Body of pancreas (tissue), 4 donors: ENCODE data around the gene SLC50A1. TPM values are rescaled to one million over a fixed set of nuclear protein-coding genes. Genes with fewer than 3 reads are reported as not detected.

Source experiments
- ATAC-seq: fragments of 150-250 bp; one replicate; pipeline ENCODE4 v1.9.1; 2016
- DNase-seq, 4 donors: peaks; one replicate each; pipeline ENCODE4 v3.0.0-alpha.2; 2019
- H3K27ac ChIP-seq, 4 donors: fragments of 200-600 bp; sonication (generic); 1 replicate in 3 of 4; 2 replicates in 1 of 4; pipeline versions ENCODE4 v1.5.1 to v1.6.1; 2016 to 2019; ENCODE audit warnings: mild to moderate bottlenecking in 1 of 4, mixed read lengths in 1 of 4, moderate library complexity in 1 of 4
- H3K27me3 ChIP-seq, 2 donors: fragments of 200-600 bp; sonication (generic); one replicate each; pipeline ENCODE4 v1.6.0; 2016; ENCODE audit warnings: mild to moderate bottlenecking in 1 of 2
- H3K36me3 ChIP-seq, 2 donors: fragments of 200-600 bp; sonication (generic); replicated peaks in 1 of 2; 2 replicates each; pipeline ENCODE4 v1.5.1; 2016; ENCODE audit warnings: low read depth in 2 of 2; ENCODE audit not compliant: insufficient read depth in 1 of 2
- H3K4me1 ChIP-seq: fragments of 200-600 bp; sonication (generic); one replicate; pipeline ENCODE4 v1.6.0; 2016
- H3K4me3 ChIP-seq, 2 donors: fragments of 200-600 bp; sonication (generic); 1 replicate in 1 of 2; 2 replicates in 1 of 2; pipeline ENCODE4 v1.5.1; 2016 to 2019
- H3K9me3 ChIP-seq, 3 donors: fragments of 200-600 bp; sonication (generic); 1 replicate in 2 of 3; 2 replicates in 1 of 3; pipeline ENCODE4 v1.5.1; 2016
- POLR2A ChIP-seq, 3 donors: fragments of 450-650 bp; IDR thresholded peaks; one replicate each; pipeline ENCODE4 v1.6.1; 2016; ENCODE audit warnings: antibody characterized with exemption in 3 of 3, mild to moderate bottlenecking in 2 of 3
- WGBS, 2 donors: methylation state at CpG; one replicate each; pipeline ENCODE4 v1.1.5; 2017; 5-methylcytosine and 5-hydroxymethylcytosine counted together
- intact Hi-C: fragments of 100-400 bp; cut with DNase I; formaldehyde crosslinking; loops from one replicate; pipeline ENCODE4 v1.15.1; 2023
- total RNA-seq, 2 donors: library from RNA; depleted of rRNA; stranded (reverse); fragments of >200 nt; gene quantifications; one replicate each; pipeline ENCODE4 v1.1.0, GENCODE V29; 2016
- TF ChIP-seq, protein P1 (sequence below), 7 experiments: fragments of 450-650 bp in 4 of 7; fragments of 200-600 bp in 3 of 7; sonication (generic) in 3 of 7; IDR thresholded peaks; one replicate each; pipeline ENCODE4 v1.5.1; 2016 to 2019; ENCODE audit warnings: antibody characterized with exemption in 7 of 7

The SLC50A1 gene
- total RNA-seq, 2 donors from 2014 or later = 13.7 to 25.7 TPM

DNA sequence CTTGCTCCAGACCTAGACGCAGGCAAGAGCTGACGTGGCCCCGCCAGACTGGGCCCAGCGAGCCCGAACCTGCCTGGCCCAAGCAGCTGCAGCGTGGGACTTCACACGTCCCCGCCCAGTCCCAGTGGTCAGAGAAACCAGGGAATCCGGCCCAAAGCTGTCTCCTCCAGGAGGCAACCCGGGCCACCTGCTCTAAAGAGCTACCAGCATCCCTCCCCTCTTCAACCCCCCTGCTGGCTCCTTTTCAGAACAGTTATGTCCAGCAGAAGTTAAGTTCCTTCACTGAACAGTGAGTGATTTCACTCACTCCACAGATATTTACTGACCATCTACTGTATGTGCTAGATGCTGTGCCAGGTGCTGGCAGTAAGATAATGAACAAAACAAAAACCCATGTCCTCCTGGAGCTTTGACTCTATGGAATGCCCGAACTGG lies 10.1 kb upstream of the SLC50A1 start:
- intact Hi-C loops = loop anchor here (5.0 kb wide), 1 partner anchor 33 kb away; no protein-coding TSS in a partner anchor

DNA sequence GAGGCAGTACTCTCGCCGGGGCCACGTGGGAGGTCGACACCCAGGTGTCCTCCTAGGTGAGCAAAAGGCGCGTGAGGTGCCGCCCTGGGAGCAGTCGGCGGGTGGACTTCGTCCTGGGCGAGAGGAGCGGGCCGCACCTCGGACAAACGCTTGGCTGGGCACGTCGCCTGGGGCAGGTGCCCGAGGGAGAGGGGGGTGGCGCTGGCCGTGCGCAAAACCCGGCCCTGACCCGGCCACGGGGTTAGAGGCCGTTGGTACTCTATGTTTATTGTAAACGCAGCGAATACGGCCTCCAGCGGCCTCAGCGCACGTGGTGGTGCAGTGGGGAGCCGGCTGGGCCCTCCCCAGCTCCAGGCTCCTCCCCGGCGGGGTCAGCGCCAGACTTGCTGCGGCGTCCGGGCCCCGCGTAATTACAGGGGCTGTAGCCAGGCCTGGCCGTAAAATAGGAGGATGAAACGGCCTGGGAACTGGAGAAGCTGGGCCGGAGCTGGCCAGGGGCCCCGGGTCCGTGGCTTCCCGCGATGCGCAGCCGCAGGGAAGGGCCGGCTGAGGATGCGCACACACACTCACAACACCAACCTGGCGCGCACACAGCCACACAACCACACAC lies 9.6 kb upstream of the SLC50A1 start:
- Histone ChIP-seq H3K27me3 (no peaks in the 10 kb centered on the region), H3K36me3 (no peaks in the 10 kb centered on the region), H3K4me1 (peaks cover 46% of the 10 kb centered on the region), H3K9me3 (no peaks in the 10 kb centered on the region), H3K27ac (peak overlapping the region; percentile 94 to 99 (median 98)), H3K4me3 (no peak overlapping the region)
- intact Hi-C loops = loop anchor here (5.0 kb wide), 1 partner anchor 34 kb away; no protein-coding TSS in a partner anchor
- ATAC-seq (peak; percentile 32), DNase-seq (peak; percentile 62 to 76 (median 70))
- 26 to 27% methylated on average over 16 to 53 of the region's 53 CpGs for WGBS, 2 donors
- TF ChIP-seq POLR2A (IDR thresholded peaks at IDR 0.05) = peak in 2 of 3 donors; percentile 7 to 13
- TF ChIP-seq, protein P1, sequence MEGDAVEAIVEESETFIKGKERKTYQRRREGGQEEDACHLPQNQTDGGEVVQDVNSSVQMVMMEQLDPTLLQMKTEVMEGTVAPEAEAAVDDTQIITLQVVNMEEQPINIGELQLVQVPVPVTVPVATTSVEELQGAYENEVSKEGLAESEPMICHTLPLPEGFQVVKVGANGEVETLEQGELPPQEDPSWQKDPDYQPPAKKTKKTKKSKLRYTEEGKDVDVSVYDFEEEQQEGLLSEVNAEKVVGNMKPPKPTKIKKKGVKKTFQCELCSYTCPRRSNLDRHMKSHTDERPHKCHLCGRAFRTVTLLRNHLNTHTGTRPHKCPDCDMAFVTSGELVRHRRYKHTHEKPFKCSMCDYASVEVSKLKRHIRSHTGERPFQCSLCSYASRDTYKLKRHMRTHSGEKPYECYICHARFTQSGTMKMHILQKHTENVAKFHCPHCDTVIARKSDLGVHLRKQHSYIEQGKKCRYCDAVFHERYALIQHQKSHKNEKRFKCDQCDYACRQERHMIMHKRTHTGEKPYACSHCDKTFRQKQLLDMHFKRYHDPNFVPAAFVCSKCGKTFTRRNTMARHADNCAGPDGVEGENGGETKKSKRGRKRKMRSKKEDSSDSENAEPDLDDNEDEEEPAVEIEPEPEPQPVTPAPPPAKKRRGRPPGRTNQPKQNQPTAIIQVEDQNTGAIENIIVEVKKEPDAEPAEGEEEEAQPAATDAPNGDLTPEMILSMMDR (IDR thresholded peaks at IDR 0.05) = no peak

More for the DNA sequence above, 10.1 kb upstream of the SLC50A1 start:
- Histone ChIP-seq H3K27ac (peak overlapping the region; percentile 94 to 99 (median 98)), H3K4me3 (no peak overlapping the region), H3K9me3 (no peaks in the 10 kb centered on the region), H3K27me3 (no peaks in the 10 kb centered on the region), H3K36me3 (no peaks in the 10 kb centered on the region), H3K4me1 (peaks cover 41% of the 10 kb centered on the region)
- DNase-seq = no peak
- WGBS, 2 donors = 83 to 89% methylated on average over 1 to 11 of the region's 11 CpGs
- ATAC-seq = no peak
- no peak for TF ChIP-seq POLR2A (IDR thresholded peaks at IDR 0.05)
- TF ChIP-seq, protein P1 (IDR thresholded peaks at IDR 0.05) = no peak

DNA sequence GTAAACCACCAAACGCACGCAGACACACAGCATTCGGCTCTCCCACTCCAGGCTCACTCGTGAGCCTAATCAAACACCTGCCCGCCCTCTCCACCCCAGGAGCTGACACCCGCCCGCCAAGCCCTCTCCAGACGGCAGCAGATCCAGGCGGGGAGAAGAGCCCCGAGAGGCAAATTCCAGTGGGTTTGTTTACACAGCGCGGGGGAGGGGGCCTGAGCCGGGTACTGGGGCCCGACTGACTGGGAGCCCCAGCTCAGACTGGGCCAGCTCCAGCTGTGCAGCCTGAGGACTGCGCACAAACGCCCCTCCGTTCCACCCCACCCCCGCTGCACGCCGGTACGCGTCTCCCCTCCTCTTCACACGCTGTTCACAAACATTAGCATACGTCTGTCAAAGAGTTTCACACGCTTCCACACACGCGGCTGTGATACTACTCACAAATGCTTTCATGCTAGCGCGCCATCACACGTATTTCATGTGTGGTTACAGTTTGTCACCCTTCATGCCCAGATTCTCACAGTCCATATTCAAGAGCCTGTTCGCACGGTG lies 9.0 kb upstream of the SLC50A1 start:
- ATAC-seq (peak; percentile 7), DNase-seq (peak; percentile 46 to 61 (median 50))
- intact Hi-C loops = loop anchor here (5.0 kb wide), 1 partner anchor 34 kb away; no protein-coding TSS in a partner anchor
- H3K9me3 ChIP-seq = no peaks in the 10 kb centered on the region
- H3K4me3 ChIP-seq = no peak overlapping the region
- peaks cover 0 to 1% of the 10 kb centered on the region in 2 donors for H3K36me3 ChIP-seq
- H3K4me1 ChIP-seq = peaks cover 52% of the 10 kb centered on the region
- WGBS, 2 donors = 3 to 6% methylated on average over 21 to 32 of the region's 32 CpGs
- H3K27me3 ChIP-seq = no peaks in the 10 kb centered on the region
- no peak for TF ChIP-seq POLR2A (IDR thresholded peaks at IDR 0.05)
- TF ChIP-seq, protein P1 (IDR thresholded peaks at IDR 0.05) = peak in 1 of 7 experiments; percentile 16
- H3K27ac ChIP-seq = peak overlapping the region; percentile 94 to 99 (median 98)

DNA sequence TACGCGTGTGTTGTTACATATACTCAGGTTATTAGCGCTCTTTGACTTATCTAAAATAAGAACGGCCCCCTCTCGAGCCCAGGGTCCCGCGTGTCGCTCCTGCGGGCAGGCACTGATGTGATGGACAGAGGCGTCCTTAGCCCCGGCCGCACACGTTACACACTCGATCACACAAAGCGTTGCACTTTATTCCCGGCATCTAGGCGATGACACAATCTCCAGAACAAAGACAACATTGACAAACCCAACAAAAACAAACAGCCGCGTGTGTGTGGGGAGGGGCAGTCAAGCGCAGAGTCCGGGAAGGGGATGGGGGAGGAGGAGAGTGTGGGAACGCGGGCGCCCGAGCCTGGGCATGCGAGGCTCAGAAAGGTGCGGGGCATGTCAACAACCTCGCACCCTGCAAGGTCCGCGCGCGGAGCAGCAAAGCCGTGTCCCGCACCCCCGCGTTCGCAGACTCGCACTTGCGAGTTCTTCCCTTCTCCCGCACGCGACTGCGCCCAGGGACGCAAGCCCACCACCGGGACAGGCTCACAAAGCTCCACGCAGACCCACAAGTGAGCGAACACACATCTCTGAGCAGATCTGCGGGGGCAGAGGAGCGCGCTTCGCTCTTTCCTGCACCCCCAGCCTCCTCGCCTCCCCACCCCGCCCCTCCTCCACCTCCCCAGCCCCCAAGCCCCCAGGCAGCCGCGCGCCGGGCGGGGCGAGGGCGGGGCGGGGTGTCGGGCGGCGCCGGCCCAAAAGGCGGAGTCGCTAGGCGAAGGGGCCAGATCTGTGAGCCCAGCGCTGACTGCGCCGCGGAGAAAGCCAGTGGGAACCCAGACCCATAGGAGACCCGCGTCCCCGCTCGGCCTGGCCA lies 8.3 kb upstream of the SLC50A1 start, which contains the start of gene EFNA1:
EFNA1 (plus strand) TSS at position 772 of the 862 bp plus-strand sequence. CDS start 102 bp downstream, outside the sequence.
- Histone ChIP-seq H3K9me3 (no peaks in the 10 kb centered on the region), H3K4me1 (peaks cover 58% of the 10 kb centered on the region)

More for the DNA sequence above, 8.3 kb upstream of the SLC50A1 start, which contains the start of gene EFNA1:
- ATAC-seq = peak; percentile 64
- peak within 1 kb of the TSS; percentile 79 to 91 for H3K4me3 ChIP-seq
- peaks cover 0 to 4% of the 10 kb centered on the region in 2 donors for H3K36me3 ChIP-seq
- peak; percentile 78 to 88 (median 81) for DNase-seq
- 0% methylated on average over 31 to 60 of the region's 76 CpGs for WGBS, 2 donors
- H3K27me3 ChIP-seq = no peaks in the 10 kb centered on the region
- intact Hi-C loops = loop anchor here (5.0 kb wide), 1 partner anchor 35 kb away; no protein-coding TSS in a partner anchor
- H3K27ac ChIP-seq = peak within 1 kb of the TSS; percentile 94 to 99 (median 98)
- peak; percentile 75 to 92 (median 87) for TF ChIP-seq POLR2A (IDR thresholded peaks at IDR 0.05)
- TF ChIP-seq, protein P1 (IDR thresholded peaks at IDR 0.05) = no peak
